Measurements from ENCODE around the gene SHOX.

- no peak for TF ChIP-seq MAX (IDR thresholded peaks at IDR 0.05; ENCODE audit: low read depth)
- TF ChIP-seq CTCF (IDR thresholded peaks at IDR 0.05), result no peak
- TF ChIP-seq EP300 (IDR thresholded peaks at IDR 0.05; ENCODE audit: borderline replicate concordance in 1 of 2, low read depth in 1 of 2, low read length in 1 of 2), result no peak
- no peak for TF ChIP-seq SIN3A (IDR thresholded peaks at IDR 0.05; ENCODE audit: borderline replicate concordance, low read depth, low read length)
- no peak for TF ChIP-seq EZH2phosphoT487 (IDR thresholded peaks at IDR 0.05; ENCODE audit: borderline replicate concordance, low read depth)
- TF ChIP-seq JUND (IDR thresholded peaks at IDR 0.05), result no peak
- TF ChIP-seq FOXJ3 (CRISPR knock-in tag; IDR thresholded peaks at IDR 0.05), result no peak
- no peak for TF ChIP-seq USF2 (IDR thresholded peaks at IDR 0.05; ENCODE audit: borderline replicate concordance, low read depth, low read length)
- TF ChIP-seq POLR2AphosphoS5 (IDR thresholded peaks at IDR 0.05; ENCODE audit: low read depth, low read length), result no peak
These were observed 19.7 kb downstream of the SHOX start for GRCh38 chrX:650324-650723.

Measured in SK-N-SH (cell line).